ENCODE results near the gene CCDC152.

DNA sequence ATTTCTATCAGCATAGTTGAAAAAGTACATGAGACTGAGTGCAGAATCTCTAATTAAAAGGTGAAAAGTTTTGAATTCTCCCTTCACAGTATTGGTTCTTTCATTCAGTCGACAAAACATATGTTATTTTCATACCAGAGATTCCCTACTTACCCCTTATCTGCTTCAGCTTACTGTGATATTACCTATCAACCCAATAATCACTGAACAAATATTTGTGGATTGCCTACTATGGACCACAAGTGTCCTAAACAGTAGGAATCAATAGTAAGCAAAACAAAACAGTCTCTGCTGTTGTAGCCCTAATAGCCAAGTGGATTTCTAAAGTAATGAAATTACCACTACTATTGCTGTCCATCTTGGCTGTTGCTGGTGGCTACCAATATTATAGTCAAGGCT lies 11.5 kb downstream of the CCDC152 start:
- TF ChIP-seq GATA2 (IDR thresholded peaks at IDR 0.05; ENCODE audit: low read depth, low read length) (no peak), GATA3 (IDR thresholded peaks at IDR 0.05; ENCODE audit: low read depth, low read length) (no peak)

Measured in SH-SY5Y (cell line).